ENCODE results near the gene IGF2BP2.

The IGF2BP2 gene

GRCh38 chr3:185658504-185658912 is 166.3 kb downstream of the IGF2BP2 start:
- H3K9me3 ChIP-seq (ENCODE audit: insufficient read depth, low read depth, low read length) = no peaks in the 10 kb centered on the region
- no peak overlapping the region for H2AK5ac ChIP-seq (ENCODE audit: low read length)
- H3K14ac ChIP-seq (ENCODE audit: low read length) = no peak overlapping the region
- WGBS (ENCODE audit: extremely low coverage, insufficient coverage, insufficient read length) = no CpG with 5 or more reads among the region's 8 CpGs
- peak; percentile 96 to 98 for DNase-seq
- H2BK5ac ChIP-seq (ENCODE audit: low read depth, low read length, poor library complexity) = no peak overlapping the region
- no peak overlapping the region for H3K4me3 ChIP-seq (ENCODE audit: low read depth, low read length)
- no peak overlapping the region for H3K23ac ChIP-seq (ENCODE audit: low read length)
- H3K18ac ChIP-seq (ENCODE audit: low read length) = no peak overlapping the region
- no peak overlapping the region for H4K12ac ChIP-seq (ENCODE audit: low read depth, low read length)
- no peak overlapping the region for H3K9ac ChIP-seq (ENCODE audit: low read length)
- no peak overlapping the region for H2BK120ac ChIP-seq (ENCODE audit: insufficient read depth, low read length, poor library complexity)
- H3K4me2 ChIP-seq (ENCODE audit: low read length) = no peak overlapping the region
- peak overlapping the region; percentile 7 for H2BK12ac ChIP-seq (ENCODE audit: low read length)
- no peak overlapping the region for H3K4ac ChIP-seq (ENCODE audit: low read depth, low read length)
- H4K8ac ChIP-seq (ENCODE audit: low read depth, low read length) = no peak overlapping the region
- peaks cover 45 to 54% of the 10 kb centered on the region in 2 experiments for H3K36me3 ChIP-seq (ENCODE audit: control insufficient read depth in 1 of 2, insufficient read depth in 2 of 2, low read length in 2 of 2)
- H2AFZ ChIP-seq (ENCODE audit: insufficient read depth, low read length, poor library complexity) = no peak overlapping the region
- H4K91ac ChIP-seq (ENCODE audit: low read depth, low read length) = no peak overlapping the region
- H3K79me1 ChIP-seq (ENCODE audit: low read length) = no peaks in the 10 kb centered on the region
- H3K27ac ChIP-seq (ENCODE audit: low read depth, low read length) = no peak overlapping the region
- H3K4me1 ChIP-seq (ENCODE audit: control insufficient read depth in 1 of 2, insufficient read depth in 2 of 2, low read length in 2 of 2) = peaks cover 12 to 15% of the 10 kb centered on the region in 2 experiments
- H3K79me2 ChIP-seq (ENCODE audit: control insufficient read depth, insufficient read depth, low read length, poor library complexity) = no peaks in the 10 kb centered on the region
- no peaks in the 10 kb centered on the region for H3K27me3 ChIP-seq (ENCODE audit: insufficient read depth, low read length)

- WGBS (ENCODE audit: extremely low coverage, insufficient coverage, insufficient read length) = no CpG with 5 or more reads among the region's 15 CpGs
- Histone ChIP-seq H3K18ac (ENCODE audit: low read length) (peak overlapping the region; percentile 34), H3K23ac (ENCODE audit: low read length) (no peak overlapping the region), H2BK5ac (ENCODE audit: low read depth, low read length, poor library complexity) (no peak overlapping the region), H3K9me3 (ENCODE audit: insufficient read depth, low read depth, low read length) (no peaks in the 10 kb centered on the region), H3K79me1 (ENCODE audit: low read length) (no peaks in the 10 kb centered on the region), H2AK5ac (ENCODE audit: low read length) (no peak overlapping the region), H3K4ac (ENCODE audit: low read depth, low read length) (no peak overlapping the region), H4K8ac (ENCODE audit: low read depth, low read length) (no peak overlapping the region), H3K36me3 (ENCODE audit: control insufficient read depth in 1 of 2, insufficient read depth in 2 of 2, low read length in 2 of 2) (peaks cover 50 to 54% of the 10 kb centered on the region in 2 experiments), H2AFZ (ENCODE audit: insufficient read depth, low read length, poor library complexity) (no peak overlapping the region), H3K4me2 (ENCODE audit: low read length) (no peak overlapping the region), H3K14ac (ENCODE audit: low read length) (no peak overlapping the region), H4K91ac (ENCODE audit: low read depth, low read length) (no peak overlapping the region), H2BK120ac (ENCODE audit: insufficient read depth, low read length, poor library complexity) (no peak overlapping the region), H3K79me2 (ENCODE audit: control insufficient read depth, insufficient read depth, low read length, poor library complexity) (no peaks in the 10 kb centered on the region), H4K12ac (ENCODE audit: low read depth, low read length) (no peak overlapping the region), H3K9ac (ENCODE audit: low read length) (no peak overlapping the region), H3K4me3 (ENCODE audit: low read depth, low read length) (no peak overlapping the region), H3K27ac (ENCODE audit: low read depth, low read length) (no peak overlapping the region), H2BK12ac (ENCODE audit: low read length) (no peak overlapping the region), H3K4me1 (ENCODE audit: control insufficient read depth in 1 of 2, insufficient read depth in 2 of 2, low read length in 2 of 2) (peaks cover 12 to 15% of the 10 kb centered on the region in 2 experiments), H3K27me3 (ENCODE audit: insufficient read depth, low read length) (no peaks in the 10 kb centered on the region)
- peak in 1 of 2 donors; percentile 41 for DNase-seq
Measured at GRCh38 chr3:185657691-185658503, 166.9 kb downstream of the IGF2BP2 start.

- Histone ChIP-seq H3K4me3 (ENCODE audit: low read depth, low read length) (no peak overlapping the region), H3K4ac (ENCODE audit: low read depth, low read length) (no peak overlapping the region), H2BK5ac (ENCODE audit: low read depth, low read length, poor library complexity) (no peak overlapping the region), H3K27ac (ENCODE audit: low read depth, low read length) (peak overlapping the region; percentile 37), H2AK5ac (ENCODE audit: low read length) (no peak overlapping the region), H3K9ac (ENCODE audit: low read length) (no peak overlapping the region), H4K91ac (ENCODE audit: low read depth, low read length) (no peak overlapping the region), H2AFZ (ENCODE audit: insufficient read depth, low read length, poor library complexity) (no peak overlapping the region), H2BK120ac (ENCODE audit: insufficient read depth, low read length, poor library complexity) (no peak overlapping the region), H2BK12ac (ENCODE audit: low read length) (no peak overlapping the region), H3K27me3 (ENCODE audit: insufficient read depth, low read length) (no peaks in the 10 kb centered on the region), H3K18ac (ENCODE audit: low read length) (peak overlapping the region; percentile 58), H4K8ac (ENCODE audit: low read depth, low read length) (peak overlapping the region; percentile 35), H3K79me1 (ENCODE audit: low read length) (no peaks in the 10 kb centered on the region), H4K12ac (ENCODE audit: low read depth, low read length) (no peak overlapping the region), H3K4me1 (ENCODE audit: control insufficient read depth in 1 of 2, insufficient read depth in 2 of 2, low read length in 2 of 2) (peaks cover 12 to 15% of the 10 kb centered on the region in 2 experiments), H3K23ac (ENCODE audit: low read length) (no peak overlapping the region), H3K79me2 (ENCODE audit: control insufficient read depth, insufficient read depth, low read length, poor library complexity) (no peaks in the 10 kb centered on the region), H3K9me3 (ENCODE audit: insufficient read depth, low read depth, low read length) (no peaks in the 10 kb centered on the region), H3K36me3 (ENCODE audit: control insufficient read depth in 1 of 2, insufficient read depth in 2 of 2, low read length in 2 of 2) (peaks cover 57 to 61% of the 10 kb centered on the region in 2 experiments), H3K14ac (ENCODE audit: low read length) (no peak overlapping the region), H3K4me2 (ENCODE audit: low read length) (no peak overlapping the region)
- no peak for DNase-seq
- no CpG with 5 or more reads among the region's 12 CpGs for WGBS (ENCODE audit: extremely low coverage, insufficient coverage, insufficient read length)
Measured at GRCh38 chr3:185657211-185657610, 167.6 kb downstream of the IGF2BP2 start.

GRCh38 chr3:185656321-185656840 is 168.5 kb downstream of the IGF2BP2 start:
- Histone ChIP-seq H3K18ac (ENCODE audit: low read length) (no peak overlapping the region), H2AFZ (ENCODE audit: insufficient read depth, low read length, poor library complexity) (no peak overlapping the region), H3K4me2 (ENCODE audit: low read length) (no peak overlapping the region), H3K4me1 (ENCODE audit: control insufficient read depth in 1 of 2, insufficient read depth in 2 of 2, low read length in 2 of 2) (peaks cover 12 to 15% of the 10 kb centered on the region in 2 experiments), H3K4ac (ENCODE audit: low read depth, low read length) (no peak overlapping the region), H2BK5ac (ENCODE audit: low read depth, low read length, poor library complexity) (no peak overlapping the region), H4K8ac (ENCODE audit: low read depth, low read length) (no peak overlapping the region), H3K14ac (ENCODE audit: low read length) (no peak overlapping the region), H3K27ac (ENCODE audit: low read depth, low read length) (peak overlapping the region; percentile 37), H3K79me1 (ENCODE audit: low read length) (no peaks in the 10 kb centered on the region), H4K12ac (ENCODE audit: low read depth, low read length) (no peak overlapping the region), H2BK12ac (ENCODE audit: low read length) (no peak overlapping the region), H3K27me3 (ENCODE audit: insufficient read depth, low read length) (no peaks in the 10 kb centered on the region), H3K36me3 (ENCODE audit: control insufficient read depth in 1 of 2, insufficient read depth in 2 of 2, low read length in 2 of 2) (peaks cover 60 to 64% of the 10 kb centered on the region in 2 experiments), H3K79me2 (ENCODE audit: control insufficient read depth, insufficient read depth, low read length, poor library complexity) (no peaks in the 10 kb centered on the region), H4K91ac (ENCODE audit: low read depth, low read length) (no peak overlapping the region), H3K23ac (ENCODE audit: low read length) (no peak overlapping the region), H3K9me3 (ENCODE audit: insufficient read depth, low read depth, low read length) (no peaks in the 10 kb centered on the region), H2AK5ac (ENCODE audit: low read length) (no peak overlapping the region), H2BK120ac (ENCODE audit: insufficient read depth, low read length, poor library complexity) (no peak overlapping the region), H3K4me3 (ENCODE audit: low read depth, low read length) (no peak overlapping the region), H3K9ac (ENCODE audit: low read length) (no peak overlapping the region)
- peak; percentile 92 to 99 for DNase-seq
- WGBS (ENCODE audit: extremely low coverage, insufficient coverage, insufficient read length) = no CpG with 5 or more reads among the region's 8 CpGs
